HS-5 (cell line): ENCODE data around the gene GPN2.

ENCODE experiments used
- DNase-seq: peaks from one replicate; pipeline ENCODE4 v3.0.0-alpha.2; 2012; ENCODE audit warnings: low read depth

The GPN2 gene

DNA sequence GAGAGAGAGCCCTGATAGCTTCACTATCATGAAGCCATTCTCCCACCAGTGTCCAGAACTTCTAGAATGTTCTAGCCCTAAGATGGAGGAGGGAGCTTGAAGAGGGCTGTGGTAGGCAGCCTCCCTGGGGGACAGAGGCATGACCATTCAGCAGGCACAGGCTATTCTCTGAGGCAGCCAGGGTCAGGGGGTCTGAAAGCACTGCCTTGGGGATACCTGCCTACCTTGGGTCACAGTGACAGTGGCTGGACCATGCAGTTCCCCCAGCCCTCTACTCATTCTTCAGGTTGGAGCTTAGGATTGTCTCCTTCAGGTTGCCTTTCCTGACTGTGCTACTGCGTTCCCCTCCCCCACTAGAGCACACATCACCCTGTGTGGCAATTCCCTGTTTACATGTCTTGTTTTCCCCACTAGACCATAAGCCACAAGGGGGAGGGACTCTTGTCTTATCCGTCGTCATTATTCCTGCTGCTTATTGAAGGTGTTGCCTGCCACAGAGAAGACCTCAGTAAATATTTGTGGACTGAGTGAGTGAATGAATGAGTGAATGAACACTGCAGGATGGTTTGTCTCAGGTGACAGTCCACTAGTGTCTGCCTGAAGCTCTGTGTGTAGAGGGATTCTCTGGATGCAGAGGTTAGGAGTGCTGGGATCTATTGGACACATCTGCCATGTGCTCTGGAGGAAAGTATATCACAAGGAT, 58.4 kb downstream of the GPN2 start:
- DNase-seq, result no peak

DNA sequence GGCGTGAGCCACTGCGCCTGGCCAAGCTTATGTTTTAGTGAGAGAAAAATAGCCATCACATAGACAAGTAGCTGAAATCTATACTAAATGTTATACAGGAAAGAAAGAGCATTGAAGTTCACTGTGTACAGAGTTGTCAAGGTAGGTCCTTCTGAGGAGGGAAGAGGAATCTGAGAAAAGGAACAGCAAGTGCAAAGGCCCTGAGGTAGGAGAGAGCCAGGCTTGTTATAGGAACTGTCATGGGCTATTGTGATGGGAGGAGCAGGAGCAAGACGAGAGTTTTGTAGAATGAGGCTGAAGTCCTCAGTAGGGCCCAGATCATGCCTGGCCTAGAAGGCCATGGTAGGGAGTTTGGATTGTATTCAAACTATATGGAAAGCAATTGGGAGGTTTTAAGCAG, 59.0 kb downstream of the GPN2 start:
- no peak for DNase-seq

DNA sequence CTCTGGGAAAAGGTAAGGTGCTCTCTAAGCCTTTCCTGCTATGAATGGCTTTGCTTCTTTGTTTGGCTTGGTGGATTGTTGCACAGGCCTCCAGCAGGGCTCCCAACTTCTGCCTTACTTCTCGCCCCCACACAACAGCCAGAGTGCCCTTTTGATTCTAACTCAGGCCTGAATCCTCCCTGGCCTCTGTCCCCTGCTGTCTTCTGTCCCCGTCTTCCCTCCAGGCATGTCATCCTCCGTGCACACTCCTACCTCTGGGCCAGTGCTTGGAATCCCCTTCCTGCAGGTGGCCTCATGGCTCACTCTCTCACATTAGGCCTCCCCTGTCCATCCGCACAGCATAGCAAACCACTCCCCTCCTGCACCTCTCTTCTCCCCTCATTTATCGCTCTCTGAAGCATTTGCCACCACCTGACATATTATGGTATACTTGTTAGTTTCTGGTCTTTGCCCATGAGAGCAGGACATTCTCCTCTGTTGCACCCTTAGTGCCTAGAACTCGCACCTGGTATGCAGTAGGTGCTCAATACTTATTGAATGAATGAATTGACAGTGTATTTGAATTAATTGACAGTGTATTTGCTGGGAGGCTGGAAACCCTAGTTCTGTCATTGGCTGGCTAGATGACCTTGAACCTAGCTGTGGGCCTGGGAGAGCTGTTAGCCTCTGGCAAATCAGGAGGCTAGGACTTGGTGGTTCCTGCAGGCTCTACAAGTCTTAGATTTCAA, 60.7 kb downstream of the GPN2 start:
- DNase-seq, result no peak

DNA sequence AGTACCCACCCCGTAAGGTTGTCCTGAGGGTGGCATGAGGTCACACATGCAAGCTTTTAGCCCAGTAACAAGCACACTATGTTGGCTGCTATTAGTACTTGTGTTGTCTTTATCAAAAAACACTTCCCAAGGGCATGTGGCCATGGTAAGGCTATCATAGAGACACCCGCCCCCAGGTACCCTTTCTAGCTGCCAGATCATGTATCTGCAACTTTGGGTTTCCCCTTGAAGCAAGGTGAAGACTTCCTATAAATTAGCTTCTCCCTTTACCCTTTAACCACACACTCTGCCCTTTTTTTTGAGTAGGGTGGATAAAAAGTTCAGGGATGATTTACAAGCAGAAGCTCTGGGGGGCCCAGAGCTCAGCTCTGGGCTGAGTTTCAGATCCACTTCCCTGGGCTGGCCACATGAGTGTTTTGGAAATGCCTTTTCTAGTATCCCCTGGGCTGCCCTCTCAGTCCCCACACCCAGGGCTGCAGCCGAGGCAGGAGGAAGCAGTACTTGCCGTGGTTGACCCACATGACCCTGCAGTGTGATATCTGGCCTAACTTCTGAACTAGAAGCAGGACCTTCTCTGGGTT, 61.6 kb downstream of the GPN2 start:
- no peak for DNase-seq

DNA sequence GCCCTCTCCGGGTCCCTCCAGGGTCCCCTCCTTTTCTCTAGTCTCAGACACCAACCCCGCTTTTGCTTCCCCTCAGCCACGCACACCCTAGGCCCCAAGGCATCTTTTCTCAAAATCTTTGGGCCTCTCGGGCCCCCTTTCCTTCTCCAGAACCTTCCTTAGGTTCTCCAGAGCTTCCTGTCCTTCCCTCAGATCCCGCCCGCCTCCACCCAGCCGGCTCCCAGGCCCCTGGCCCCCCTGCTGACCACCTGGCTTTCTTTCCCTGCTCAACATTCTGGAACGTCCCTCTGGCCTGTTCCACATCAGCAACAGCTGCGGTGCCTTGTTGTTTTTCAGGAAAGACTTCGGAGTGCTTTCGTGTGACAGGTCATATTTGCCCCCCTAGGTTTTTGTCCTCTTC, 62.4 kb downstream of the GPN2 start:
- DNase-seq, result no peak

DNA sequence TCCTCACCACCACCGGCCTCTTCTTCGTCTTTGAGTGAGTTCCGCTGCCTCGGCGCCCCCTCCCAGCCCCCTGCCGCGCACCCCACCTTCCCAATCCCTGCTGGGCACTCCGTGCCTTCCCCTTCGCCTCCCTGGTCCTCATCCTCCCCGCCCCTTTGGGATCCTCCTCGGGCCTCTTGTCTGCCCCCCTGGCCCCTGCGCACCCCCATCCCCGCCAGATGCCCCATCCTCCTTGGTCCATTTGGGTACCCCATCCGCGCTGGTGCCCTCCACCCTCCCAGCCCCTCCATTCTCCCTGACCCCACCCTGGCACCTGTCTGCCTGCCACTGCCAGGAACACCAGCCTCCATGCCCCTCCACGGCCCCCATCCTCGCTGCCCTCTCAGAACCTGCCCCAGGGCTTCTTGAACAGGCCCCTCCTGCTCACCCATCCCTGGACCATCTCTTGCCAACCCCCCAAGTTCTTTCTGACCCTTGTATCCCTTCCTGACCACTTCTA, 62.9 kb downstream of the GPN2 start:
- no peak for DNase-seq

DNA sequence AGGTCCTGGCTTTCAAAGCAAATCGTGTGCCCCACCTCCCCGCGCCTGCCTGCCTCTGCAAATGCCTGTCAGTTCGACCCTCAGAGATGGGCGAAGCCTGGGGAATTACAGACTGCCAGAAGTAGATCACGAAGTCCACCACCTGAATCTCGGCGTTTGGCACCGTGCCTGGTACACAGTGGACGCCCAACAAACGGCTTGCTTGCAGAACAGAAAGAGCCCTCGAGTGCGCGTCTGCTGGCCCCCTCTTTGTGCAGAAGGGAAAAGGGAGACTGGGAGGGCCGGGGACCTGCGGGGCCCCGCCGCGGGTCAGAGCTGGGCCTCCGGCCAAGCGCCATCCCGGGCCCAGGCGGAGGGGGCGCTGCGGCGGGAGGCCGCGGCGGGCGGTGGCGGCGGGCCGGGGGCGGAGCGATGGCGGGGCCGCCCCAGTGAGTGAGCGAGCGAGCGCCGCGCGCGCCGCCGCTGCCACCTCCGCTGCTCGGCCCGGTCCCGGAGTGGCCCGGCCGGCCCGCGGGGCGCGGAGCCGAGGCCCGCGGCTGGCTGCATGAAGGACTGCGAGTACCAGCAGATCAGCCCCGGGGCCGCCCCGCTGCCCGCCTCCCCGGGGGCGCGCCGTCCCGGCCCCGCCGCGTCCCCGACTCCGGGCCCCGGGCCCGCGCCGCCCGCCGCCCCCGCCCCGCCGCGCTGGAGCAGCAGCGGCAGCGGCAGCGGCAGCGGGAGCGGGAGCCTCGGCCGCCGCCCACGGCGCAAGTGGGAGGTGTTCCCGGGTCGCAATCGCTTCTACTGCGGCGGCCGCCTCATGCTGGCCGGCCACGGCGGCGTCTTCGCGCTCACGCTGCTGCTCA, 63.6 kb downstream of the GPN2 start, which contains the start of gene ZDHHC18:
ZDHHC18 (plus strand) TSS at position 428 of the 845 bp plus-strand sequence; CDS start at position 545, 117 bp downstream.
- no peak for DNase-seq
